Measurements from ENCODE around the gene G0S2. TPM values are rescaled to one million over a fixed set of nuclear protein-coding genes. Genes with fewer than 3 reads are reported as not detected.
"Not testable (repeated sequence)": the region's sequence is repeated elsewhere in the genome, so short reads cannot be mapped to it uniquely, and the experiment has no call there.

G0S2 gene
- polyA plus RNA-seq, 1 of the 3 experiments (the other 2 are of a cell fraction), result 43.2 TPM

DNA sequence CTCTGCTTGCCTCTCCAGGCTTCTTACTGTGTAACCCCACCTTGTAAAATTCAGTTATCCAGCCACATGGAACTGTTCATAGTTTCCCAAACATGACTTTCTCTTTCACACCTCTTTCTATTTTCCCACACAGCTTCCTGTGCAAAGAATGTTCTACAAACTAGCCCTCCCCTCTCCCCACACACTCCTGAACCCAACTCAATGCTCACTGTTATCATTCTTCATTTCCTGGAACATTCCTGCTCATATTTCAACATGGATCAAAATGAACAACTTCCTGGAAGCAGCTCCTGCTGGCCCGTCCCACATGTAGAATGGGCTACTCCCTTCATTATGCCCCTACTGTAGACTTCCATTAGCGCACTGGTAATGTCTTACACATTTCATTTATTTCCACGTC lies 21.9 kb downstream of the G0S2 start:
- no peak for DNase-seq
- Histone ChIP-seq H2AFZ (ENCODE audit: low read depth) (no peak overlapping the region), H3K9me2 (no peaks in the 10 kb centered on the region), H3K4me1 (ENCODE audit: control insufficient read depth in 1 of 2, insufficient read depth in 2 of 2, low read depth in 1 of 2, low read length in 1 of 2) (peaks cover 0 to 6% of the 10 kb centered on the region in 2 experiments; a peak in 2 of 4 replicates), H3K79me2 (ENCODE audit: insufficient read depth) (no peaks in the 10 kb centered on the region), H4K20me1 (ENCODE audit: insufficient read depth) (no peaks in the 10 kb centered on the region), H3K27ac (ENCODE audit: low read depth in 2 of 2, low read length in 1 of 2) (no peak overlapping the region), H3K4me3 (ENCODE audit: low read depth in 2 of 2, low read length in 1 of 2) (no peak overlapping the region), H3K9ac (no peak overlapping the region), H3K9me3 (no peaks in the 10 kb centered on the region), H3K4me2 (no peak overlapping the region), H3F3A (replicated peaks; ENCODE audit: insufficient read depth) (peaks cover 4% of the 10 kb centered on the region), H3K27me3 (ENCODE audit: insufficient read depth) (no peaks in the 10 kb centered on the region), H3K36me3 (replicated peaks in 1 of 2; ENCODE audit: control insufficient read depth in 1 of 2, insufficient read depth in 2 of 2, low read length in 1 of 2) (no peaks in the 10 kb centered on the region)
- ChIA-PET POLR2A (no interaction called here), CTCF (interaction anchor here (1.0 to 1.6 kb wide), 4 partner anchors 52 to 128 kb away, joined by 3 read pairs; no protein-coding TSS in a partner anchor)
- no peak for TF ChIP-seq NFIC (IDR thresholded peaks at IDR 0.05; ENCODE audit: borderline replicate concordance)
- TF ChIP-seq, protein P1, sequence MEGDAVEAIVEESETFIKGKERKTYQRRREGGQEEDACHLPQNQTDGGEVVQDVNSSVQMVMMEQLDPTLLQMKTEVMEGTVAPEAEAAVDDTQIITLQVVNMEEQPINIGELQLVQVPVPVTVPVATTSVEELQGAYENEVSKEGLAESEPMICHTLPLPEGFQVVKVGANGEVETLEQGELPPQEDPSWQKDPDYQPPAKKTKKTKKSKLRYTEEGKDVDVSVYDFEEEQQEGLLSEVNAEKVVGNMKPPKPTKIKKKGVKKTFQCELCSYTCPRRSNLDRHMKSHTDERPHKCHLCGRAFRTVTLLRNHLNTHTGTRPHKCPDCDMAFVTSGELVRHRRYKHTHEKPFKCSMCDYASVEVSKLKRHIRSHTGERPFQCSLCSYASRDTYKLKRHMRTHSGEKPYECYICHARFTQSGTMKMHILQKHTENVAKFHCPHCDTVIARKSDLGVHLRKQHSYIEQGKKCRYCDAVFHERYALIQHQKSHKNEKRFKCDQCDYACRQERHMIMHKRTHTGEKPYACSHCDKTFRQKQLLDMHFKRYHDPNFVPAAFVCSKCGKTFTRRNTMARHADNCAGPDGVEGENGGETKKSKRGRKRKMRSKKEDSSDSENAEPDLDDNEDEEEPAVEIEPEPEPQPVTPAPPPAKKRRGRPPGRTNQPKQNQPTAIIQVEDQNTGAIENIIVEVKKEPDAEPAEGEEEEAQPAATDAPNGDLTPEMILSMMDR (IDR thresholded peaks at IDR 0.05), result no peak
- TF ChIP-seq GABPA (IDR thresholded peaks at IDR 0.05; ENCODE audit: low read depth), result no peak
- TF ChIP-seq RCOR1 (IDR thresholded peaks at IDR 0.05; ENCODE audit: low read length), result no peak
- no peak for TF ChIP-seq TEAD4 (IDR thresholded peaks at IDR 0.05; ENCODE audit: borderline replicate concordance, insufficient read depth)
- TF ChIP-seq, protein P2, sequence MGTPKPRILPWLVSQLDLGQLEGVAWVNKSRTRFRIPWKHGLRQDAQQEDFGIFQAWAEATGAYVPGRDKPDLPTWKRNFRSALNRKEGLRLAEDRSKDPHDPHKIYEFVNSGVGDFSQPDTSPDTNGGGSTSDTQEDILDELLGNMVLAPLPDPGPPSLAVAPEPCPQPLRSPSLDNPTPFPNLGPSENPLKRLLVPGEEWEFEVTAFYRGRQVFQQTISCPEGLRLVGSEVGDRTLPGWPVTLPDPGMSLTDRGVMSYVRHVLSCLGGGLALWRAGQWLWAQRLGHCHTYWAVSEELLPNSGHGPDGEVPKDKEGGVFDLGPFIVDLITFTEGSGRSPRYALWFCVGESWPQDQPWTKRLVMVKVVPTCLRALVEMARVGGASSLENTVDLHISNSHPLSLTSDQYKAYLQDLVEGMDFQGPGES (IDR thresholded peaks at IDR 0.05; ENCODE audit: low read depth, low read length), result no peak
- WGBS (ENCODE audit: low lambda C conversion rate), result 83% methylated on average over 3 of the region's 3 CpGs

DNA sequence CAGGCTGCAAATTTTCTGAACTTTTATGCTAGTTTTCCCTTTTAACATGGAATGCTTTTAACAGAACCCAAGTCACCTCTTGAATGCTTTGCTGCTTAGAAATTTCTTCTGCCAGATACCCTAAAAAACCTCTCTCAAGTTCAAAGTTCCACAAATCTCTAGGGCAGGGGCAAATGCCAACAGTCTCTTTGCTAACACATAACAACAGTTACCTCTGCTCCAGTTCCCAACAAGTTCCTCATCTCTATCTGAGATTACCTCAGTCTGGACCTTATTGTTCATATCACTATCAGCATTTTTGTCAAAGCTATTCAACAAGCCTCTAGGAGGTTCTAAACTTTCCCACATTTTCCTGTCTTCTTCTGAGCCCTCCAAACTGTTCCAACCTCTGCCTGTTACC lies 25.5 kb downstream of the G0S2 start:
- H3K4me2 ChIP-seq; H3K27ac ChIP-seq (ENCODE audit: low read depth in 2 of 2, low read length in 1 of 2); POLR2A ChIA-PET; CTCF ChIA-PET; H3K4me3 ChIP-seq (ENCODE audit: low read depth in 2 of 2, low read length in 1 of 2); H3F3A ChIP-seq (replicated peaks; ENCODE audit: insufficient read depth); H3K36me3 ChIP-seq (replicated peaks in 1 of 2; ENCODE audit: control insufficient read depth in 1 of 2, insufficient read depth in 2 of 2, low read length in 1 of 2); H3K79me2 ChIP-seq (ENCODE audit: insufficient read depth); H3K9me3 ChIP-seq; H3K27me3 ChIP-seq (ENCODE audit: insufficient read depth); H3K9me2 ChIP-seq; H2AFZ ChIP-seq (ENCODE audit: low read depth); H3K9ac ChIP-seq; DNase-seq; H3K4me1 ChIP-seq (ENCODE audit: control insufficient read depth in 1 of 2, insufficient read depth in 2 of 2, low read depth in 1 of 2, low read length in 1 of 2); H4K20me1 ChIP-seq (ENCODE audit: insufficient read depth): not testable (repeated sequence)

DNA sequence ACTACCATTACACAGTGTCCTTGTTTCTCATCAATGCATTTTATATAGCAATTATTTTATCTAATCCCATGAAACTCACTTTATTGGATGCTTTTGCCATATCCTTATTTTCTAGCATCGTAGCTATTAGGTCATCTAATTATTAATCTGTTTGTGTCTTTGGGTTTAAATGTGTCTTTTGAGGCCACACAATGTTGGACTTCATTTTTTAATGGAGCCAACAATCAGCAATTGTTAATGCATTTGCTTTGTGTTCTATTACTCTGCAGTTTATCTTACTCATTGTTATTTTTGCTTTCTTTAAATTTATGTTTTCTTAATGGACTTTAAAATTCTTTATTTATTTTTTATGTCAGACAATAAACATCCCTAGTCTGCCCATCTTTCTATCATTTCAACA lies 27.6 kb downstream of the G0S2 start:
- Histone ChIP-seq H4K20me1 (ENCODE audit: insufficient read depth) (no peaks in the 10 kb centered on the region), H3K27ac (ENCODE audit: low read depth in 2 of 2, low read length in 1 of 2) (no peak overlapping the region), H2AFZ (ENCODE audit: low read depth) (no peak overlapping the region), H3K4me1 (ENCODE audit: control insufficient read depth in 1 of 2, insufficient read depth in 2 of 2, low read depth in 1 of 2, low read length in 1 of 2) (peaks cover 0 to 10% of the 10 kb centered on the region in 2 experiments; a peak in 3 of 4 replicates), H3K79me2 (ENCODE audit: insufficient read depth) (no peaks in the 10 kb centered on the region), H3K36me3 (replicated peaks in 1 of 2; ENCODE audit: control insufficient read depth in 1 of 2, insufficient read depth in 2 of 2, low read length in 1 of 2) (no peaks in the 10 kb centered on the region), H3K27me3 (ENCODE audit: insufficient read depth) (no peaks in the 10 kb centered on the region), H3K9ac (no peak overlapping the region), H3K4me2 (no peak overlapping the region), H3K9me3 (no peaks in the 10 kb centered on the region), H3K4me3 (ENCODE audit: low read depth in 2 of 2, low read length in 1 of 2) (no peak overlapping the region), H3F3A (replicated peaks; ENCODE audit: insufficient read depth) (peaks cover 8% of the 10 kb centered on the region), H3K9me2 (no peaks in the 10 kb centered on the region)
- DNase-seq, result no peak
- POLR2A ChIA-PET, result no interaction called here
- WGBS (ENCODE audit: low lambda C conversion rate), result 50% methylated on average over 1 of the region's 1 CpG
- CTCF ChIA-PET, result interaction anchor here (0.7 to 1.5 kb wide), 2 partner anchors 74 to 113 kb away, joined by 3 to 4 read pairs; no protein-coding TSS in a partner anchor
- TF ChIP-seq, protein P3, sequence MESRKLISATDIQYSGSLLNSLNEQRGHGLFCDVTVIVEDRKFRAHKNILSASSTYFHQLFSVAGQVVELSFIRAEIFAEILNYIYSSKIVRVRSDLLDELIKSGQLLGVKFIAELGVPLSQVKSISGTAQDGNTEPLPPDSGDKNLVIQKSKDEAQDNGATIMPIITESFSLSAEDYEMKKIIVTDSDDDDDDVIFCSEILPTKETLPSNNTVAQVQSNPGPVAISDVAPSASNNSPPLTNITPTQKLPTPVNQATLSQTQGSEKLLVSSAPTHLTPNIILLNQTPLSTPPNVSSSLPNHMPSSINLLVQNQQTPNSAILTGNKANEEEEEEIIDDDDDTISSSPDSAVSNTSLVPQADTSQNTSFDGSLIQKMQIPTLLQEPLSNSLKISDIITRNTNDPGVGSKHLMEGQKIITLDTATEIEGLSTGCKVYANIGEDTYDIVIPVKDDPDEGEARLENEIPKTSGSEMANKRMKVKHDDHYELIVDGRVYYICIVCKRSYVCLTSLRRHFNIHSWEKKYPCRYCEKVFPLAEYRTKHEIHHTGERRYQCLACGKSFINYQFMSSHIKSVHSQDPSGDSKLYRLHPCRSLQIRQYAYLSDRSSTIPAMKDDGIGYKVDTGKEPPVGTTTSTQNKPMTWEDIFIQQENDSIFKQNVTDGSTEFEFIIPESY (IDR thresholded peaks at IDR 0.05; ENCODE audit: borderline replicate concordance, low read depth), result no peak
- no peak for TF ChIP-seq MEF2A (IDR thresholded peaks at IDR 0.05; ENCODE audit: borderline replicate concordance, low read depth)
- no peak for TF ChIP-seq EZH2phosphoT487 (IDR thresholded peaks at IDR 0.05; ENCODE audit: borderline replicate concordance, low read depth)
- TF ChIP-seq SIN3A (IDR thresholded peaks at IDR 0.05; ENCODE audit: borderline replicate concordance, low read depth, low read length), result no peak
- TF ChIP-seq, protein P4, sequence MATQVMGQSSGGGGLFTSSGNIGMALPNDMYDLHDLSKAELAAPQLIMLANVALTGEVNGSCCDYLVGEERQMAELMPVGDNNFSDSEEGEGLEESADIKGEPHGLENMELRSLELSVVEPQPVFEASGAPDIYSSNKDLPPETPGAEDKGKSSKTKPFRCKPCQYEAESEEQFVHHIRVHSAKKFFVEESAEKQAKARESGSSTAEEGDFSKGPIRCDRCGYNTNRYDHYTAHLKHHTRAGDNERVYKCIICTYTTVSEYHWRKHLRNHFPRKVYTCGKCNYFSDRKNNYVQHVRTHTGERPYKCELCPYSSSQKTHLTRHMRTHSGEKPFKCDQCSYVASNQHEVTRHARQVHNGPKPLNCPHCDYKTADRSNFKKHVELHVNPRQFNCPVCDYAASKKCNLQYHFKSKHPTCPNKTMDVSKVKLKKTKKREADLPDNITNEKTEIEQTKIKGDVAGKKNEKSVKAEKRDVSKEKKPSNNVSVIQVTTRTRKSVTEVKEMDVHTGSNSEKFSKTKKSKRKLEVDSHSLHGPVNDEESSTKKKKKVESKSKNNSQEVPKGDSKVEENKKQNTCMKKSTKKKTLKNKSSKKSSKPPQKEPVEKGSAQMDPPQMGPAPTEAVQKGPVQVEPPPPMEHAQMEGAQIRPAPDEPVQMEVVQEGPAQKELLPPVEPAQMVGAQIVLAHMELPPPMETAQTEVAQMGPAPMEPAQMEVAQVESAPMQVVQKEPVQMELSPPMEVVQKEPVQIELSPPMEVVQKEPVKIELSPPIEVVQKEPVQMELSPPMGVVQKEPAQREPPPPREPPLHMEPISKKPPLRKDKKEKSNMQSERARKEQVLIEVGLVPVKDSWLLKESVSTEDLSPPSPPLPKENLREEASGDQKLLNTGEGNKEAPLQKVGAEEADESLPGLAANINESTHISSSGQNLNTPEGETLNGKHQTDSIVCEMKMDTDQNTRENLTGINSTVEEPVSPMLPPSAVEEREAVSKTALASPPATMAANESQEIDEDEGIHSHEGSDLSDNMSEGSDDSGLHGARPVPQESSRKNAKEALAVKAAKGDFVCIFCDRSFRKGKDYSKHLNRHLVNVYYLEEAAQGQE (IDR thresholded peaks at IDR 0.05; ENCODE audit: low read depth, low read length), result no peak
- no peak for TF ChIP-seq TCF12 (IDR thresholded peaks at IDR 0.05)
- TF ChIP-seq FOXM1 (IDR thresholded peaks at IDR 0.05; ENCODE audit: low read depth), result no peak
- no peak for TF ChIP-seq SMC3 (IDR thresholded peaks at IDR 0.05; ENCODE audit: low read depth, low read length)

Data from SK-N-SH (cell line).